Measurements from ENCODE around the gene DTWD2.
"Not testable (repeated sequence)": the region's sequence is repeated elsewhere in the genome, so short reads cannot be mapped to it uniquely, and the experiment has no call there.

DTWD2 gene

GRCh38 chr5:118998861-118999260 is 10.5 kb upstream of the DTWD2 start:
- not testable (repeated sequence) for H3K23ac ChIP-seq (ENCODE audit: low read depth, low read length, poor library complexity); H3K79me1 ChIP-seq (ENCODE audit: low read depth, low read length); H3K18ac ChIP-seq (ENCODE audit: low read length); H2BK120ac ChIP-seq (ENCODE audit: low read depth, low read length); H3K36me3 ChIP-seq (replicated peaks in 1 of 2; ENCODE audit: control insufficient read depth in 2 of 2, insufficient read depth in 2 of 2, low read length in 2 of 2); H2BK5ac ChIP-seq (ENCODE audit: low read length); H3K4me3 ChIP-seq (ENCODE audit: low read length in 2 of 2); H3K27me3 ChIP-seq (ENCODE audit: control insufficient read depth in 3 of 3, insufficient read depth in 3 of 3, low read depth in 1 of 3, low read length in 3 of 3); H2AFZ ChIP-seq (ENCODE audit: low read length); H2BK15ac ChIP-seq (ENCODE audit: low read length); H4K91ac ChIP-seq (ENCODE audit: low read depth, low read length, poor library complexity); H3K4me2 ChIP-seq (ENCODE audit: insufficient read depth, low read length, poor library complexity, severe bottlenecking); H3K14ac ChIP-seq (ENCODE audit: low read length); H3K4me1 ChIP-seq (ENCODE audit: control insufficient read depth in 2 of 2, insufficient read depth in 1 of 2, low read depth in 1 of 2, low read length in 2 of 2); H3K4ac ChIP-seq (ENCODE audit: low read length); H4K8ac ChIP-seq (ENCODE audit: low read depth, low read length); H2AK5ac ChIP-seq (ENCODE audit: low read depth, low read length); H3K27ac ChIP-seq (replicated peaks; ENCODE audit: low read length); H3K9ac ChIP-seq (ENCODE audit: low read depth, low read length, poor library complexity); DNase-seq (ENCODE audit: low spot score); H2BK12ac ChIP-seq (ENCODE audit: low read length)
- no CpG with 5 or more reads among the region's 24 CpGs for WGBS, 2 donors (ENCODE audit: extremely low coverage in 2 of 2, insufficient read length in 2 of 2, insufficient replicate concordance in 1 of 2)
- H3K9me3 ChIP-seq (replicated peaks in 1 of 2; ENCODE audit: control insufficient read depth in 2 of 2, insufficient read depth in 1 of 2, low read depth in 1 of 2, low read length in 2 of 2) = peaks cover 9 to 11% of the 10 kb centered on the region in 2 donors

GRCh38 chr5:118996098-118996497 is 7.8 kb upstream of the DTWD2 start:
- Histone ChIP-seq H3K4me1 (ENCODE audit: control insufficient read depth in 2 of 2, insufficient read depth in 1 of 2, low read depth in 1 of 2, low read length in 2 of 2) (no peaks in the 10 kb centered on the region), H3K18ac (ENCODE audit: low read length) (no peak overlapping the region), H2AK5ac (ENCODE audit: low read depth, low read length) (no peak overlapping the region), H2AFZ (ENCODE audit: low read length) (no peak overlapping the region), H2BK120ac (ENCODE audit: low read depth, low read length) (no peak overlapping the region), H3K23ac (ENCODE audit: low read depth, low read length, poor library complexity) (no peak overlapping the region), H3K9ac (ENCODE audit: low read depth, low read length, poor library complexity) (no peak overlapping the region), H3K79me1 (ENCODE audit: low read depth, low read length) (no peaks in the 10 kb centered on the region), H3K9me3 (replicated peaks in 1 of 2; ENCODE audit: control insufficient read depth in 2 of 2, insufficient read depth in 1 of 2, low read depth in 1 of 2, low read length in 2 of 2) (peaks cover 9 to 11% of the 10 kb centered on the region in 2 donors), H3K27ac (replicated peaks; ENCODE audit: low read length) (no peak overlapping the region), H3K36me3 (replicated peaks in 1 of 2; ENCODE audit: control insufficient read depth in 2 of 2, insufficient read depth in 2 of 2, low read length in 2 of 2) (no peaks in the 10 kb centered on the region), H3K4me2 (ENCODE audit: insufficient read depth, low read length, poor library complexity, severe bottlenecking) (no peak overlapping the region), H2BK15ac (ENCODE audit: low read length) (no peak overlapping the region), H4K8ac (ENCODE audit: low read depth, low read length) (no peak overlapping the region), H4K91ac (ENCODE audit: low read depth, low read length, poor library complexity) (no peak overlapping the region), H2BK12ac (ENCODE audit: low read length) (no peak overlapping the region), H3K14ac (ENCODE audit: low read length) (no peak overlapping the region), H3K4ac (ENCODE audit: low read length) (no peak overlapping the region), H2BK5ac (ENCODE audit: low read length) (no peak overlapping the region), H3K27me3 (ENCODE audit: control insufficient read depth in 3 of 3, insufficient read depth in 3 of 3, low read depth in 1 of 3, low read length in 3 of 3) (no peaks in the 10 kb centered on the region), H3K4me3 (ENCODE audit: low read length in 2 of 2) (no peak overlapping the region)
- DNase-seq (ENCODE audit: low spot score) = no peak
- no CpG with 5 or more reads among the region's 1 CpG for WGBS, 2 donors (ENCODE audit: extremely low coverage in 2 of 2, insufficient read length in 2 of 2, insufficient replicate concordance in 1 of 2)

GRCh38 chr5:118994595-118994994 is 6.2 kb upstream of the DTWD2 start:
- Histone ChIP-seq H2AK5ac (ENCODE audit: low read depth, low read length) (no peak overlapping the region), H4K8ac (ENCODE audit: low read depth, low read length) (no peak overlapping the region)
- no CpG with 5 or more reads among the region's 2 CpGs for WGBS, 2 donors (ENCODE audit: extremely low coverage in 2 of 2, insufficient read length in 2 of 2, insufficient replicate concordance in 1 of 2)

GRCh38 chr5:118993118-118993517 is 4.8 kb upstream of the DTWD2 start:
- not testable (repeated sequence) for H3K9me3 ChIP-seq (replicated peaks in 1 of 2; ENCODE audit: control insufficient read depth in 2 of 2, insufficient read depth in 1 of 2, low read depth in 1 of 2, low read length in 2 of 2); H2BK5ac ChIP-seq (ENCODE audit: low read length); H3K14ac ChIP-seq (ENCODE audit: low read length); H4K91ac ChIP-seq (ENCODE audit: low read depth, low read length, poor library complexity); H3K36me3 ChIP-seq (replicated peaks in 1 of 2; ENCODE audit: control insufficient read depth in 2 of 2, insufficient read depth in 2 of 2, low read length in 2 of 2); H3K4me3 ChIP-seq (ENCODE audit: low read length in 2 of 2); H3K79me1 ChIP-seq (ENCODE audit: low read depth, low read length); H2AK5ac ChIP-seq (ENCODE audit: low read depth, low read length); H3K4ac ChIP-seq (ENCODE audit: low read length); H2BK12ac ChIP-seq (ENCODE audit: low read length); H3K4me1 ChIP-seq (ENCODE audit: control insufficient read depth in 2 of 2, insufficient read depth in 1 of 2, low read depth in 1 of 2, low read length in 2 of 2); H4K8ac ChIP-seq (ENCODE audit: low read depth, low read length); H3K9ac ChIP-seq (ENCODE audit: low read depth, low read length, poor library complexity); H3K18ac ChIP-seq (ENCODE audit: low read length); H3K27ac ChIP-seq (replicated peaks; ENCODE audit: low read length); H2AFZ ChIP-seq (ENCODE audit: low read length); H2BK15ac ChIP-seq (ENCODE audit: low read length); H2BK120ac ChIP-seq (ENCODE audit: low read depth, low read length); DNase-seq (ENCODE audit: low spot score); H3K4me2 ChIP-seq (ENCODE audit: insufficient read depth, low read length, poor library complexity, severe bottlenecking); H3K27me3 ChIP-seq (ENCODE audit: control insufficient read depth in 3 of 3, insufficient read depth in 3 of 3, low read depth in 1 of 3, low read length in 3 of 3); H3K23ac ChIP-seq (ENCODE audit: low read depth, low read length, poor library complexity)

More at GRCh38 chr5:118994595-118994994, 6.2 kb upstream of the DTWD2 start:
- Histone ChIP-seq H3K4ac (ENCODE audit: low read length) (no peak overlapping the region), H3K27ac (replicated peaks; ENCODE audit: low read length) (no peak overlapping the region), H3K4me1 (ENCODE audit: control insufficient read depth in 2 of 2, insufficient read depth in 1 of 2, low read depth in 1 of 2, low read length in 2 of 2) (no peaks in the 10 kb centered on the region), H2BK15ac (ENCODE audit: low read length) (no peak overlapping the region), H2BK5ac (ENCODE audit: low read length) (no peak overlapping the region), H3K9ac (ENCODE audit: low read depth, low read length, poor library complexity) (no peak overlapping the region), H3K18ac (ENCODE audit: low read length) (no peak overlapping the region), H3K27me3 (ENCODE audit: control insufficient read depth in 3 of 3, insufficient read depth in 3 of 3, low read depth in 1 of 3, low read length in 3 of 3) (no peaks in the 10 kb centered on the region), H4K91ac (ENCODE audit: low read depth, low read length, poor library complexity) (no peak overlapping the region), H3K9me3 (replicated peaks in 1 of 2; ENCODE audit: control insufficient read depth in 2 of 2, insufficient read depth in 1 of 2, low read depth in 1 of 2, low read length in 2 of 2) (peaks cover 0 to 1% of the 10 kb centered on the region in 2 donors), H3K79me1 (ENCODE audit: low read depth, low read length) (no peaks in the 10 kb centered on the region), H2BK12ac (ENCODE audit: low read length) (no peak overlapping the region), H2BK120ac (ENCODE audit: low read depth, low read length) (no peak overlapping the region), H3K4me2 (ENCODE audit: insufficient read depth, low read length, poor library complexity, severe bottlenecking) (no peak overlapping the region), H3K23ac (ENCODE audit: low read depth, low read length, poor library complexity) (no peak overlapping the region), H3K14ac (ENCODE audit: low read length) (no peak overlapping the region), H2AFZ (ENCODE audit: low read length) (no peak overlapping the region), H3K4me3 (ENCODE audit: low read length in 2 of 2) (no peak overlapping the region), H3K36me3 (replicated peaks in 1 of 2; ENCODE audit: control insufficient read depth in 2 of 2, insufficient read depth in 2 of 2, low read length in 2 of 2) (no peaks in the 10 kb centered on the region)
- no peak for DNase-seq (ENCODE audit: low spot score)

All from neuronal stem cell (in vitro differentiated cells).